Measurements from ENCODE around the gene KIF24. TPM values are rescaled to one million over a fixed set of nuclear protein-coding genes. Genes with fewer than 3 reads are reported as not detected.

Gene KIF24
- total and polyA plus RNA-seq, 2 donors (not counting 1 experiment from before 2014, with no cell fraction given): 0.94 to 1.2 TPM

GRCh38 chr9:34292552-34292951 lies 36.5 kb downstream of the KIF24 start:
- Histone ChIP-seq H3K9me3 (ENCODE audit: control insufficient read depth, insufficient read depth, low read depth, low read length) (no peaks in the 10 kb centered on the region), H3K4me1 (ENCODE audit: control insufficient read depth, extremely low read depth, insufficient read depth, low read length) (no peaks in the 10 kb centered on the region), H3K27me3 (ENCODE audit: control insufficient read depth, insufficient read depth, low read length) (no peaks in the 10 kb centered on the region), H3K4me2 (ENCODE audit: extremely low read depth, insufficient read depth, low read length) (no peak overlapping the region), H3K36me3 (ENCODE audit: control insufficient read depth, insufficient read depth, low read length) (no peaks in the 10 kb centered on the region), H3K27ac (ENCODE audit: insufficient read depth, low read length) (no peak overlapping the region), H3K4me3 (replicated peaks in 1 of 4; ENCODE audit: control extremely low read depth in 1 of 4, insufficient read depth in 1 of 4, low read depth in 3 of 4, low read length in 4 of 4) (no peak overlapping the region), H3K79me2 (ENCODE audit: control insufficient read depth, insufficient read depth, low read length) (no peaks in the 10 kb centered on the region), H4K20me1 (ENCODE audit: control insufficient read depth, extremely low read depth, insufficient read depth, low read length) (no peaks in the 10 kb centered on the region), H2AFZ (ENCODE audit: low read length) (no peak overlapping the region), H3K9ac (ENCODE audit: insufficient read depth, low read length) (no peak overlapping the region)
- no peak for DNase-seq (ENCODE audit: low read depth in 2 of 2)
- TF ChIP-seq CTCF (conservative IDR thresholded peaks at IDR 0.05 in 1 of 2, IDR thresholded peaks at IDR 0.05 in 1 of 2; ENCODE audit: low read depth in 1 of 2, low read length in 2 of 2): no peak
- no peak for TF ChIP-seq EZH2 (IDR thresholded peaks at IDR 0.05; ENCODE audit: low read length, missing control alignments)

- H2AFZ ChIP-seq (ENCODE audit: low read length): no peak overlapping the region
- TF ChIP-seq CTCF (conservative IDR thresholded peaks at IDR 0.05 in 1 of 2, IDR thresholded peaks at IDR 0.05 in 1 of 2; ENCODE audit: low read depth in 1 of 2, low read length in 2 of 2): no peak
- TF ChIP-seq EZH2 (IDR thresholded peaks at IDR 0.05; ENCODE audit: low read length, missing control alignments): no peak
- no peaks in the 10 kb centered on the region for H3K4me1 ChIP-seq (ENCODE audit: control insufficient read depth, extremely low read depth, insufficient read depth, low read length)
Observed at GRCh38 chr9:34291423-34291822, 37.6 kb downstream of the KIF24 start.

GRCh38 chr9:34291023-34291422 lies 38.0 kb downstream of the KIF24 start:
- H3K36me3 ChIP-seq (ENCODE audit: control insufficient read depth, insufficient read depth, low read length): no peaks in the 10 kb centered on the region
- no peaks in the 10 kb centered on the region for H3K9me3 ChIP-seq (ENCODE audit: control insufficient read depth, insufficient read depth, low read depth, low read length)
- no peak overlapping the region for H2AFZ ChIP-seq (ENCODE audit: low read length)
- TF ChIP-seq EZH2 (IDR thresholded peaks at IDR 0.05; ENCODE audit: low read length, missing control alignments): no peak
- no peak for TF ChIP-seq CTCF (conservative IDR thresholded peaks at IDR 0.05 in 1 of 2, IDR thresholded peaks at IDR 0.05 in 1 of 2; ENCODE audit: low read depth in 1 of 2, low read length in 2 of 2)
- no peaks in the 10 kb centered on the region for H3K4me1 ChIP-seq (ENCODE audit: control insufficient read depth, extremely low read depth, insufficient read depth, low read length)
- H3K9ac ChIP-seq (ENCODE audit: insufficient read depth, low read length): no peak overlapping the region
- H3K79me2 ChIP-seq (ENCODE audit: control insufficient read depth, insufficient read depth, low read length): no peaks in the 10 kb centered on the region
- H3K27me3 ChIP-seq (ENCODE audit: control insufficient read depth, insufficient read depth, low read length): no peaks in the 10 kb centered on the region
- DNase-seq (ENCODE audit: low read depth in 2 of 2): no peak
- no peak overlapping the region for H3K27ac ChIP-seq (ENCODE audit: insufficient read depth, low read length)
- H3K4me2 ChIP-seq (ENCODE audit: extremely low read depth, insufficient read depth, low read length): no peak overlapping the region
- no peaks in the 10 kb centered on the region for H4K20me1 ChIP-seq (ENCODE audit: control insufficient read depth, extremely low read depth, insufficient read depth, low read length)
- no peak overlapping the region for H3K4me3 ChIP-seq (replicated peaks in 1 of 4; ENCODE audit: control extremely low read depth in 1 of 4, insufficient read depth in 1 of 4, low read depth in 3 of 4, low read length in 4 of 4)

More at GRCh38 chr9:34291423-34291822, 37.6 kb downstream of the KIF24 start:
- no peak overlapping the region for H3K4me2 ChIP-seq (ENCODE audit: extremely low read depth, insufficient read depth, low read length)
- no peaks in the 10 kb centered on the region for H4K20me1 ChIP-seq (ENCODE audit: control insufficient read depth, extremely low read depth, insufficient read depth, low read length)
- no peak overlapping the region for H3K4me3 ChIP-seq (replicated peaks in 1 of 4; ENCODE audit: control extremely low read depth in 1 of 4, insufficient read depth in 1 of 4, low read depth in 3 of 4, low read length in 4 of 4)
- H3K79me2 ChIP-seq (ENCODE audit: control insufficient read depth, insufficient read depth, low read length): no peaks in the 10 kb centered on the region
- no peaks in the 10 kb centered on the region for H3K27me3 ChIP-seq (ENCODE audit: control insufficient read depth, insufficient read depth, low read length)
- no peaks in the 10 kb centered on the region for H3K9me3 ChIP-seq (ENCODE audit: control insufficient read depth, insufficient read depth, low read depth, low read length)
- DNase-seq (ENCODE audit: low read depth in 2 of 2): no peak
- no peaks in the 10 kb centered on the region for H3K36me3 ChIP-seq (ENCODE audit: control insufficient read depth, insufficient read depth, low read length)
- no peak overlapping the region for H3K9ac ChIP-seq (ENCODE audit: insufficient read depth, low read length)
- no peak overlapping the region for H3K27ac ChIP-seq (ENCODE audit: insufficient read depth, low read length)
